ENCODE data around the gene DICER1. TPM values are rescaled to one million over a fixed set of nuclear protein-coding genes. Genes with fewer than 3 reads are reported as not detected.

The DICER1 gene
- total RNA-seq, 2 donors from 2014 or later: 25.0 to 29.4 TPM

- ATAC-seq (no peak), DNase-seq (no peak)
- intact Hi-C loops (cut with DNase I): no loop called here
Measured at GRCh38 chr14:95070748-95071435, 86.4 kb downstream of the DICER1 start.

GRCh38 chr14:95069547-95069946 is 87.8 kb downstream of the DICER1 start:
- DNase-seq (no peak), ATAC-seq (no peak)
- intact Hi-C loops (cut with DNase I): no loop called here

GRCh38 chr14:95069018-95069417 is 88.3 kb downstream of the DICER1 start:
- no peak for DNase-seq
- ATAC-seq: no peak
- intact Hi-C loops (cut with DNase I): no loop called here

GRCh38 chr14:95068521-95068920 is 88.8 kb downstream of the DICER1 start:
- ATAC-seq (no peak), DNase-seq (no peak)
- intact Hi-C loops (cut with DNase I): no loop called here

- intact Hi-C loops (cut with DNase I): no loop called here
- ATAC-seq: no peak
- DNase-seq: no peak
Measured at GRCh38 chr14:95068080-95068479, 89.2 kb downstream of the DICER1 start.

GRCh38 chr14:95067526-95067925 is 89.8 kb downstream of the DICER1 start:
- DNase-seq: no peak
- ATAC-seq: no peak
- intact Hi-C loops (cut with DNase I): no loop called here

- no peak for ATAC-seq
- no peak for DNase-seq
- intact Hi-C loops (cut with DNase I): no loop called here
Measured at GRCh38 chr14:95066427-95066986, 90.8 kb downstream of the DICER1 start.

- ATAC-seq (no peak), DNase-seq (no peak)
- intact Hi-C loops (cut with DNase I): no loop called here
Measured at GRCh38 chr14:95065411-95065810, 91.9 kb downstream of the DICER1 start.

GRCh38 chr14:95064734-95065133 is 92.6 kb downstream of the DICER1 start:
- intact Hi-C loops (cut with DNase I): no loop called here
- ATAC-seq: no peak
- no peak for DNase-seq

GRCh38 chr14:95064256-95064655 is 93.1 kb downstream of the DICER1 start:
- DNase-seq (no peak), ATAC-seq (no peak)
- intact Hi-C loops (cut with DNase I): no loop called here

- no peak for DNase-seq
- intact Hi-C loops (cut with DNase I): no loop called here
- no peak for ATAC-seq
Measured at GRCh38 chr14:95063391-95063790, 93.9 kb downstream of the DICER1 start.

GRCh38 chr14:95062946-95063345 is 94.4 kb downstream of the DICER1 start:
- intact Hi-C loops (cut with DNase I): no loop called here
- no peak for DNase-seq
- no peak for ATAC-seq

GRCh38 chr14:95062220-95062619 is 95.1 kb downstream of the DICER1 start:
- DNase-seq (no peak), ATAC-seq (no peak)
- intact Hi-C loops (cut with DNase I): no loop called here

GRCh38 chr14:95061317-95062093 is 95.8 kb downstream of the DICER1 start:
- ATAC-seq (no peak), DNase-seq (no peak)
- intact Hi-C loops (cut with DNase I): no loop called here

GRCh38 chr14:95059126-95059525 is 98.2 kb downstream of the DICER1 start:
- ATAC-seq: no peak

GRCh38 chr14:95058491-95058890 is 98.8 kb downstream of the DICER1 start:
- intact Hi-C loops (cut with DNase I): no loop called here
- ATAC-seq (no peak), DNase-seq (no peak)

More at GRCh38 chr14:95059126-95059525, 98.2 kb downstream of the DICER1 start:
- intact Hi-C loops (cut with DNase I): no loop called here
- no peak for DNase-seq

GRCh38 chr14:95057851-95058250 is 99.5 kb downstream of the DICER1 start:
- no peak for ATAC-seq
- intact Hi-C loops (cut with DNase I): no loop called here
- DNase-seq: no peak

GRCh38 chr14:95057147-95057546 is 100.2 kb downstream of the DICER1 start:
- intact Hi-C loops (cut with DNase I): no loop called here
- ATAC-seq (no peak), DNase-seq (no peak)

- DNase-seq (no peak), ATAC-seq (no peak)
- intact Hi-C loops (cut with DNase I): no loop called here
Measured at GRCh38 chr14:95056476-95056875, 100.9 kb downstream of the DICER1 start.

- intact Hi-C loops (cut with DNase I): no loop called here
- no peak for ATAC-seq
- no peak for DNase-seq
Measured at GRCh38 chr14:95055318-95055717, 102.0 kb downstream of the DICER1 start.
